Measurements from ENCODE around the gene KRT7.

KRT7 gene

DNA sequence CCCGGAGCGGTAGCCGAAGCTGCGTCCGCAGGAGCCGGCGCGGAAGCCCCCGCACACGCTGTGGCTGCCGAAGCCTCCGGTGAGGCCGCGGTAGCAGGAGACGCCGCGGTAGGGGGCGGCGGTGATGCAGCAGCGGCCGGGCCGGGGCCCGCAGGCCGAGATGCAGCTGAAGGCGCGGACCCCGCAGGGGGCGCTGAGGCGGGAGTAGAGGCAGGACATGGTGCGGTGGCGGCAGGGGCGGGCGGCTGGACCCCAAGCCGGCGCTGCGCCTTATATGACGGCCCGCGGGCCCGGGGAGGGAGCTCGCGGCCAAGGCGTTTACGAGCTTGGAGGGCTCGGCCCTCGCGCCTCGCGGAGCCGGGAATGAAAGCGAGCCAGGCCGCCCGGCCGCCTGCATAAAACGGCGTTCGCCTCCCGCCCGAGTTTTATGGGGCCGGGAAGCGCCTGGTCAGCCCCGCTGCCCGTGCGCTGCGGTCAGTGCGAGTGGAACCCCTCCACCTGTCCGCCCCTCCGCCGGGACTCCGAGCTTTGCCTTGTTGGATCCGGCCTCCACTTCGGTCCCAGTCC, 25.4 kb downstream of the KRT7 start:
- FAIRE-seq: no peak

DNA sequence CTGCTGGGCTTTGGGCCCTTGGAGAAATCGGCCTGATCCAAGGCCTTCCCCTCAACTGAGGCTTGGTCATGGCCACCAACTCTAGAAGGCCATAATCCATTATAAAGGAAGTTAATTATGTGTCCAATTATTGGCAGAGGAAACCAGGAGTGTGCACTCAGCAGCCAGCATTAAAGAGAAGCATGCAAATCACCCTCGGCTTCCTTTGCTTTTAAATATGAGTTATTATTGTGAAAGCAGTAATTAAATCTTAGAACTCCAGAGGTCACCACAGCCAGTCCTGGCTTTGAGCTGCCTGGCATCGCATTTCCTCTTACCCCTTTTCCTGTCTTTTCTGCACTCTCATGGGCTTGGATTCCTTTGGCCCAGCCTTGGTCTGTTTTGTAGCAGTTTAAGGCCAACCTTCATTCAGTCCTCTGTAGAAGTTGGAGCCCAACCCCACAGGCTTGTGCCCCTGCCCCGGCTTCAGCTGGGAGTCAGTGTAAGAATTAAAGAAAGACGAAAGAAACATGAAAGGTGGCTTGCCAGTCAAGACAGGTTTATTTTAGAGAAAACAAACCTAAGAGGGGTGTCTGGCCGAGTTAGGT, 26.7 kb downstream of the KRT7 start:
- FAIRE-seq: no peak

DNA sequence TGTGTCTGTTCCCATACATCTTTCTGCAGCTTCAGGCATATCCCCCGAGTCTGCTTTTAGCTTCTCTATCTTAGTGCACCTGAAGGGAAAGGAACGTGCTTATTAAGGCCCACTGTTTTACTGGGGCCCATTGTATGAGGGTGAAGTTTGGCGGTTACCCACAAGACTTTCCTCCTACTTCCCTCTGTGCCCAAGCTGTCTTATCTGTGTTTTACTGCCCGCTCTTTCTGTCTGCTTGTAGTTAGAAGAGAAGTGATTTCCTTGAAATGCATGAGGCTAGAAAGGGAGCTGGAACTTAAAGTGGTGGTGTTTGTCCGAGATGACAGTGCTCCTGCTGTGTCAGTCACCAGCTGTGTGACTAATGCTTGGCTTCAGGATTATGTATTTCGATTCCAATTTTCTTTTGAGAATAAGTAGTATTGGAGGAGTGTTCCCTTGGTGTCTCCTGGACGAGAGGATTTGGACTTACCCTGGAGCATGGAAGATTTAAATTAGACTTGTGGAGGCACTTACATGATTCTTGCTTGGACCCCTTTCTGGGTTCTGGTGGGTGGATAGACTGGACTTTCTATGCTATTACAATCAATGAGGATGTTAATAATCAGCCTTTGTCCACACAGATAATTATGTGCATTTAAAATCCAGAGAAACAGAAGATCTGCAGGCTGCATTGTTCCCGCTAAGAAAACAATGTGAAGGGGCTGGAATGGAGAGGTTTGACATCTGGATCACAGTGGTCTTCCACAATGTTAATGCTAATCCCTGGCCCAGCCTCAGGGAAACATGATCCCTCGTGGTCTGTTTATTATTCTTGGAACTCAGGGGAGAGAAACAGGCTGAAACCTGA, 27.5 kb downstream of the KRT7 start:
- FAIRE-seq: no peak

DNA sequence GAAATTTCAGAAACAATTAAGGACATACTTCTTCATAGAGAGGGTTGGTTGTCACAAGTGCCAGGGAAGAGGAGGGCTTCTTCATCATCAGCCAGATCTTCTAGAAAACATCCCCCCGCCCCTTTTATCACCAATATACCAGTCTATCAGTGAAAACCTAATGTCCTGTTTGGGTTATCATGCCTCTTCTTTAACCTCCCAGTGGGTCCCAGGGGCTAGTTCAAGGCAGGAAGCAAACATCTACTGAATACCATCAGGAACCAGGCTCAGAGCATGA, 28.1 kb downstream of the KRT7 start:
- no peak for FAIRE-seq

DNA sequence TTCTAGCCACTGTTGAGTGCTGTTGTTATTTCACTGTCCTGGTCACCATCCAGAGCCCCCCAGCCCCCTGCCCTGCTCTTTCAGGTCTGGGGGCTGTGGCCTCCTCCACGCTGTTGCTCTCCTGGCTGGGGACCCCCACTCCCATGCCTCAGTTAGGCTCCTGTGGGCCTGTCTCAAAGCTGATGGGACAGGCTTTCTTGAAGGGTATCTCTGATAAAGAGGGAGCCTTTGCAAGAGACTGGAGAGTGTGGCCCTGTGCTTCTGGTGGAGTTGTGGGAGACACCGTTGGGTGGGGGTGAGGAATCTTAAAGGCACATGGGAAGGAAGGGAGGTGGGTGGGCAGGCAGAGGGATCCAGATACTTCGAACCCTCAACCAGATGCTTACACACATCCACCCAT, 29.2 kb downstream of the KRT7 start:
- FAIRE-seq: no peak

DNA sequence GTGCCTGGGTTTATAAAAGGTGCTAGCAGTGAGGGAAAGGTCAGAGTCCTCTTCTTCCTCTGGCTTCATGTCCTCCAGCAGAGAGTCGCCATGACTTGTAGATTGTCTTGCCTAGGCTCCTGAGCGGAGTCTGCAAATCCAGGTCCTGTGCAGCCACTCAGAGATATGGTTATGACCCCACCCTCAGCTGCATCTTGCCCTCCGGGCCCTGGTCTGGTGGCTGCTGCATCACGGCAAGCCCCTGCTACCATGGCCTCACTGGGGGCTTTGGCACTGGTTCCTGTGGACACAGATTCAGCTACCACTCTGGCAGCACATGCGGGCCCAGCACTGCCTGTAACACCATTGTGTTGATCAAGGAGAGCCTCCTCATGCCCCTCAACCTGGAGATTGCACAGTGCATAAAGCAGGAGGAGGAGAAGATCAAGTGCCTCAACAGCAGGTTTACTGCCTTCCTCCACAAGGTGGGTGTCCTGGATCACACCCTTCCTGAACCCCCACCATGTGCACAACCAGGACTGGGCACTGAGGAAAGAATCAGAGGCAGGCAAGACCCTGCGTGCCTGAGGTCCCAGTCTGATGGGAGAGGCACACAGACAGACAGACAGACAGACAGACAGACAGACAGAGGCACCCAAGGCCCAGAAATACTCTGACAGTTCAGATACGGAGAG, 30.9 kb downstream of the KRT7 start:
- no peak for FAIRE-seq

DNA sequence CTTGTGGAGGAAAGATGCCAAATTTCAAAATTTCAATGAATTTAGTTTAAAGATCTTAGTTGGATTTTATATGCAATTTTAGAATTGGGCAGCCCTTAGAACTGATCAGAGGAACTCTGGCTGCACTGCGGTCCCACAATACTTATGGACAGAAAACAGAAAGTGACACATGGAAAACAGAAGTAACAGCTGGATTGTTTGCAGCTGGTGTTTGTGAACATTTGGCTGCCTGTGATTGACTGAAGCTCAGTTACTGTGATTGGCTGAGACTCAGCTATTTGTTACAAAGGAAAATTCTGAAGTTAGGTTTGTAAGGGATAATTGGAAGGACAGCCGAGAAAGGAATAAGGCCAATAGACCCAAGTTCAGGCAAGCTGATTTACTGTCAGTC, 31.4 kb downstream of the KRT7 start:
- FAIRE-seq: no peak

DNA sequence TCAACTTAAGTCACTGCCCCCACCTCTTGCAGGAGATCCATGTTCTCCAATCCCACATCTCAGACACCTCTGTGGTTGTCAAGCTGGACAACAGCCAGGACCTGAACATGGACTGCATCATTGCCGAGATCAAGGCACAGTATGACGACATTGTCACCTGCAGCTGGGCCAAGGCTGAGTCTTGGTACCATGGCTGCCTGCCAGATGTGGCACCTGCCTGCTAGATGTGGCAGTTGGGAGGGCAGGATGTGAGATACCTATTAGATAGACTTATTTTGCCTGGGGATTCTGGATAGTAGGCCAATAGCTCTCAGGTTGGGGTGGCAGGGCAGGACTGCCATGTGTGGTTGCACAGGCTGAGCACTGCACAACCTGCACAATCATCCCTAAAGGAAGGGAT, 33.5 kb downstream of the KRT7 start:
- FAIRE-seq: no peak

DNA sequence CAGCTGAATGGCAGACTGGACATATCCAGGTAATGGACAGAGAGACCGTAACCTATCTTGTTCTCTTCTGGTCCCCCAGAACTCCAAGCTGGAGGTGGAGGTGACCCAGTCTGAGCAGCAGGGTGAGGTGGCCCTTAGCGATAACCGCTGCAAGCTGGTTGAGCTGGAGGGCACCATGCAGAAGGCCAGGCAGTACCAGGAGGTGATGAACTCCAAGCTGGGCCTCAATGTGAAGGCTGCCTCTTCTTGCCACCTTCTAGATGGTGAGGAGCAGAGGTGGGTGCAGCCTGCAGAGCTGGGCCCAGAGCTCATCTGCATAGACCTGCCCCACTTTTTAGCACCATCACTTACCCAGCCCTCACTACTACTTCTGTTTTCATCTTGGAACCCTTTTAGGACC, 34.2 kb downstream of the KRT7 start:
- FAIRE-seq: no peak

DNA sequence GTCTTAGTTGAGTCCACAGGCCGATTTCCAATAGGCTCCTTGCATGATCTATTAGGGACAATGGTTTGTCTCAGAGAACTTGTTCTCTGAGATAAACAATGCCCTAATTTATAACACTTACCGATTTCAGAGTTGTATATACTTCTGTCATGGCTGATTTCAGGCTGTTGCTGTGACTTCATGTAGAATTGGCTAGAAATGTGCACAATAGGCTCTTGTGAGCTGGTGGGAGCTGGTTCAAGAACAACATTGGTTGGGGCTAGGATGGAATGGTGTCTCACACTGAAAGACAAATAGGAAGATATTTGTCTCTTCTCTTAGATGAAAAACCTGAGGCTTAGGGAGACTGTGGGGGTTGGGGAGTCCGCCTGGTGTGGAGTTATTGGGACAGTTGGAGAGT, 34.7 kb downstream of the KRT7 start:
- no peak for FAIRE-seq

DNA sequence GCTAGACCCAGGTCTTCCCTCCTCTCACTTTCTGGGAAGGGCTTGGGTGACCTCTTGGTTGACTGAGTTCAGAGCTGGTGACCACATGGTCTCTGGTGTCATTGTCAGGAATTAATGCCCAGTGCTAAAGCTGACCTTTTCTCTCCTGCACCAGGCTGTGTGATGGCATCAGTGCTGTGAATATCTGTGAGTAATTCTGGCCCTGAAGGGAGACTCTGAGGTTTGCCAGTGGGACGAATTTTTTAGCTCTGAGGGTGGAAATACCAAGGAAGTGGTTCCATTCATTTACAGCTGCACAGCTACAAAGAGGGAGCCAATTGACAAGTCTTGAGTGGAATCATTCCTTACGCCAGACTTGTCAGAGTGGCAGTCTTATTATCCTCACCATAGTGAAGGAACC, 35.2 kb downstream of the KRT7 start:
- FAIRE-seq: no peak

DNA sequence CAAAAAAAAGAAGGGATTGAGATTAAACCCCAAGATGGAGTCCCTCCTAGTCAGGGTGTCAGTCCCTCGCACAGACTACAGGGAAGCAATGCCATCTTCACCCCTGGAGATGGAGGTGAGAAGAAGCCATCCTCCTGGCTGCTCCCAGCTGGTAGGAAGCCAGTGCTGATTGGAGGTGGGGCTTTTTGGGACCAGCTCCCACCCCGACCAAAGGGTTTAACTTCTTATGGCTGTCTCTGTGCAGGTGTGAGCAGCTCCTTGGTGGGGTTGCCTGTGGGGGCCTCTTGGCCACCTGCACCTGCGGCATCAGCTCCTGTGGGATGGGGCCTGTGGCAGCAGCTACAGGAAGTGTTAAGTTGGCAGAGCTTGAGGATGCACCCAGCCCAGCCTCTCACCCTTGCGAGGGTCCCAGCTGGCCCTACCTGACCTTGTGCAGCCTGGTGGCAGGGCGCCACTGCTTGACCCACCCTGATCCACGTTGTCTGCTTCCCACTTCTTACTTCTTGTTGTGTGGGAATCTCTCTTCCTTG, 37.6 kb downstream of the KRT7 start:
- no peak for FAIRE-seq

DNA sequence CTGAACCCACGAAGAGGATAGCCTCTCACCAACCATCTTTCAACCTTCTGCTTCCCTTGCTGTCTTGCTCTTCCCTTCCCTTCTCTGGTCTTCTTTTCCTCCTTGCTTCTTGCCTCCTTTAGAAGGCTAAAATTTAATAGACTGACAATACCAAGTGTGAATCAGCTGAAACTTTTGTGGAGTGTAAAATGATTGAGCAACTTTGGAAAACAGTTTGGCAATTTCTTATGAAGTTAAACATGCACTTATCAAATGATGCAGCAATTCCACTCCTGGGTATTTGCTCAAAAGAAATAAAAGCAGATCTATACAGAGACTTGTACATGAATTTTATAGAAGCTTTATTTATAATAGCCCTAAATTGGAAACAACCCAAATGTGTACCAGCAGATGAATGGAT, 38.1 kb downstream of the KRT7 start:
- no peak for FAIRE-seq

DNA sequence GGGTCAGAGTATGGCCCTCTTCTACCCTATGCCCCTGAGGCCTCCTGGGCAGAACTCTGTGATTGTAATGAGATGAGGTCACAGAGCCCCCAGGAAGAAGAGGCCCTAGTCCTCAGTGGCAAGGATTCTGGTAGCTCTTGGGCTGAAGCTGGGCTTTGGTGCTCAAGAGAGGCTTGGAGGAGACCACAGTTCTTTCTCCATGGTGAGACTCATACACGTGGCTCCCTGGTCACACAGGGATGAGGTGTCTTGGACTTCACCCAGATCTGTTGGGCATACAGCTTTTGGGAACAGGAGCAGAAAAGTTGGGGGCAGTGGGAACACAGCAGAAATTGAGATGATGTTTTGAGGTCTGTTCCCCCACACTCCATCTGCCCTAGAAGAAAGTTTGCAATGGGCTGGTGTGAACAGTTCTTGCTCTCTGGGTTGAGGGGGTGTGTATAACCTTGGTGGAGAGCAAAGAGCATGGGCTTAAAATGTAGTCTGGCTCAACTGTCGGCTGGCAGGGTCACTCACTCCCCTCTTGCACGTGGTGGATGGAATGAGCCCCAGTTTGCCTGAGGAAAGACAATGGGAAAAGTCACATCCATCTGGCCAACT, 41.6 kb downstream of the KRT7 start, which contains the start of gene KRT86:
Gene KRT86, plus strand, starts transcription at position 125 of the 600 bp plus-strand sequence. CDS start 27,272 bp downstream, outside the sequence.
- FAIRE-seq: no peak

DNA sequence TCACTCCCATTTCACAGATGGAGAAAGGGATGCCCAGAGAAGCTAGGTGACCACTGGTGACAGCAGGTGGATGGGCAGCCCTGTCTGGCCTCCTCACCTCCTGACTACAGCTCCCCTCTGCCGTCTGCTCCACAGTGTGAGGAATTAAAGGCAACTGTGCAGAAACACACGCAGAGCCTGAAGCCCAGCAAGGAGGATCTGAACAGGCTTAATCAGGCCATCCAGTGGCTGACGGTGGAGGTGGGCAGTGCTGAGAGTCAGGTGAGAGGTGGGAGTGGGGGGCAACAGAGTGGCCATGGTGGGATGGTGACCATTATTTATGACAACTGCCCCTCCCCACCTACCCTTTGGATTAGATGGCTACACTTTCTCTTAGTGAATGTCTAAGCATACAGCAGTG, 42.6 kb downstream of the KRT7 start:
- FAIRE-seq: no peak

DNA sequence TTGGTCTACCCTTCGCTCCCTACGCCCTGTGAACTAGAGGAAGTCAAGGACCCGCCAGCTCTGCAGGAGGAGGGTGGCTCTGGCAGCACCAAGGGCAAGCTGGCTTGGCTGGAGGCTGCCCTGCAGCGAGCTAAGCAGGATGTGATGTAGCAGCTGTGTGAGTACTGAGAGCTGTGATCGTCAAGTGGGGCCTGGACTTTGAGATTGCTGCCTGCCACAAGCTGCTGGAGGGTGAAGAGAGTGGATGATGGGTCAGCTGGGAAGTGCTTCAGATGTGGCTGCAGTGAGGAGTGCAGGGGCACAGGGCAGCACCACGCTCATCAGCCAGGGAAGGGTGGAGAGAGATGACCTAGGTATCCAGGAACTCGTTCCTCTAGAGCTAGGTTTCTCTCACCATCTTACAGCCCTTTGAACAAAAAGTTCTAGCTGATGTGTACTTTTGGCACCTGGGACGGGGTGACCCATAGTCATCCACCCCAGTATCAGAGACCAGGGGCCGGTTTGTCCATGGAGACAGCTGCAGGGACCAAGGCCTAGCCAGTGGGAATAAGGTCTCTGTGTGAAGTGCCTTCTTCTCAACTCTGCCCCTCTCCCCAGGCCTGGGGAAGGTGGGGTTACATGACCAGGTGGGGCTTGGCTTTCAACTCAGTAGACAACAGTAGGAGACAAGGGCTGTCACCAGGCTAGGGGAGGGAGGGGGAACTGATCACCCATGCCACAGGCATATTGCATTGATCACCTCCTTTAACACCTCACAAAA, 44.6 kb downstream of the KRT7 start:
- no peak for FAIRE-seq

DNA sequence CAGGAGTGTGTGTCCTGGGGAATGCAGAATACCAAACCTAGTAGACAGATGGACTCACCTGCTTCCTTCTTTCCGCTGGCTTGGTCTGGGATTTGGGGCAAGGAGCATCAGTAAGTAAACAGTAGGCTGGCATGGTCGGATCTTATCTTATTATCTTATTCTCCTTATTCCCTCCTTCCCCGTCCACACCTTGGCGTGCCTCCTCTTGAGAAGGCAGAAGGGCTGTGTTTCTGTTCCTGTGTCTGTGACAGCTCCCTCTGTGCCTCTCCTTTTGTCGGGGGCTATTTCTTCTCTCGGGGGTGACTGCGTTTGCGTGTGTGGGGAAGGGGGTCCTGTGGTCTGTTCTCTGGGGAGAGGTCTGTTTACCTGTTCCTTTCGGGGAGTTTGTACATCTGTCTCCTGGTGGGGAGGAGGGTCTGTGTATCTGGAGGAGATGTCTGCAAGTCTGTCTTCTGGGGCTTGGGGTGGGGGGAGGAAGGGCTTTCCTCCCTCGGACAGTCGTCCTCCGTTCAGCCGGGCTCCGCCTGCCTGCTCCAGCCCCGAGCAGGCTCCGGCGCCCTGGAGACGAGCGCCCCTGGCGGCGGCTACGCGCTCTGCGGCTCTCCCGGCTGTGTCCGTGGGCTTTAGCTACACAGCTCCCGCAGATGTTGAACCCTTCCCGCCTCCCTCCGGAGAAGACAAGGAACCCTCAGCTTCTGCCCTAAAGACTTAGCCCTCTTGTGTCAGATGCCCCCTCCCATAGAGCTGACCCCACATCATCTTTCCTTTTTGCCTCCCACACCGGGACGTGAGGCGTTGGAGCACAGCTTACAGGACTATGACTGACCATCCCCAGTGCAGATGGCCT, 45.8 kb downstream of the KRT7 start:
- FAIRE-seq: no peak

DNA sequence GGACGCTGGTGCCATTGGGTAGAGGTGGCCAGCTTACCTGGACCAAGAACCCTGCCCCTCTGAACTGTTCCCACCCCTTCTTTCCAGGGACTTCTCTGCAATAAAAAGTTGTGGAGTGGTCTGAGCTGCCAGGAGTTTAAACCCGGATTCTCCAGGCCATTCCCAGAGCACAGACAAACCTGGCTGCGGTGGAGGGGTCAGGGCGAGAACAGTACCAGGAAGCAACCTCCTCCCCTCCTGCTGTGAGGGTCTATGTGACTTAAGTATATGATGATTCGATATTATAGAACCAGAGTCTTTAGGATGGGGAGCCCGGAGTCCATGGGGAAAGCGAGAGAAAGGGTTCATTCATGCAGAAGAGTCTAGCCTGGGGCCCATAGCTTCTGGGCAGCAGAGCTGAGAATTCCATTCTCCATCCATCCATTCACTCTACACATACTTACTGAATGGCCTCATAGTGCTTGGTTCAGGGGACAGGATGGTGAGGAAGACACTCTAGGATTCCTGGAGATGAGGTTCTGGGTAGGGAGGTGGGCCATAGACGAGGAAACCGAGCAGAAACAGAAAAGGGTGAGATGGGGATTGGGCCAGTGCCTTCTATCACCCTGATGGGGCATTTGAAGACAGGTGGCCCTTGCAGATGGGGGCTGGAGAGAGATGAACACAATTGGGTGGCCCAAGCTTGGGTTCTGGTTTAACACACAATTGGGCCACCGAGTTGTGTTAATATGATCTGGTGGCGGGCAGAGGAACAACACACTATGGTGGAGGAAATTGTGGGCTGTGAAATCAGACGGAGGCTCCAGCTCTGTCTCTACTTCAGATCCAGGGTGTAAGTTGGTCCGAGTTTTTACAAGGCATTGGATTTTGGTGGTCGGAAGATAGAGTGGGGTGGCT, 46.6 kb downstream of the KRT7 start:
- no peak for FAIRE-seq

DNA sequence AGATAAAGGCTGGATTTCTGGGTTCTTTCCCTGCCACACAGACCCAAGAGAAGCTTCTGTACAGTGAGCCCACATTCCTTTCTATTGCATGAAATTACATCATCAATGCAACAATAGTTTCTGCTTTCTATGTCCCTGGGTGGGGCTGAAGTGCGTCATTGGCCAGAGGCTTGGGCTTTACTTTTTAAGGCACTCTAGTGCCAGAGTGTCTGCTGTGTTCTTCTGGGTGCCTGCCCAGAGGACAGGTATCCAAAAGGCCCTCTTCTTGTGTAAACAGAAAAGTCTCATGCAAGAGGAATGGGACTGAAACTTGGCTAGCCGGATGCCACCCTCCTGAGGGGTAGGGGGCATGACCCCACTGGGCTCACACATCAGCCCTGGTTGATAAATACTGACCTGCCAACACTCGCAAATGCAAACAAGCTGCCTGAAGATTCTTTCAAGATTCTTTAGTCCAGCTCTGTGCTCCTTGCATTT, 47.3 kb downstream of the KRT7 start:
- FAIRE-seq: no peak
